H1 (cell line): ENCODE measurements around the gene UPB1. TPM values are rescaled to one million over a fixed set of nuclear protein-coding genes. Genes with fewer than 3 reads are reported as not detected.

ENCODE experiments used
- polyA plus RNA-seq, 7 experiments: library from polyadenylated mRNA; depleted of rRNA in 3 of 7; stranded (reverse) in 5 of 7; unstranded in 2 of 7; fragments of >200 nt in 5 of 7; fragments of 200-250 nt in 2 of 7; gene quantifications; 1 replicate in 5 of 7; 2 replicates in 1 of 7; 4 replicates in 1 of 7; pipeline versions ENCODE4 v1.2.1 to v1.2.3, GENCODE V29; 2011 to 2013; ENCODE audit warnings: missing spikeins in 2 of 7, mixed read lengths in 2 of 7
- total RNA-seq: library from RNA; stranded (reverse); fragmentation: NEBNext Ultra II Directional; extraction: Animal tissue kit (Norgen Biotek cat#: 25700); gene quantifications from 2 replicates; pipeline ENCODE4 v1.2.1, GENCODE V29; 2021

Gene UPB1
- total and polyA plus RNA-seq, 2 of the 8 experiments (the other 6 are each of a cell fraction or from before 2014, with no cell fraction given), result 0.09 TPM; not detected in 1

Other genes with a start within 250 kb of the UPB1 start
- gene SPECC1L, start 224.5 kb upstream of the UPB1 start, total RNA-seq, result 61.6 and 66.4 TPM in 2 replicates
- 15.7 and 16.4 TPM in 2 replicates for gene SPECC1L, start 224.5 kb upstream of the UPB1 start, polyA plus RNA-seq (2011; rRNA removed)
- gene ADORA2A, start 67.7 kb upstream of the UPB1 start, total RNA-seq, result 7.1 and 7.2 TPM in 2 replicates
- 20.3 and 22.1 TPM in 2 replicates for gene ADORA2A, start 67.7 kb upstream of the UPB1 start, polyA plus RNA-seq (2011; rRNA removed)
- gene GUCD1, start 59.8 kb downstream of the UPB1 start, total RNA-seq, result 74.3 and 85.2 TPM in 2 replicates
- gene GUCD1, start 59.8 kb downstream of the UPB1 start, polyA plus RNA-seq (2011; rRNA removed), result 128 and 135 TPM in 2 replicates
- 200 TPM in 2 replicates for gene SNRPD3, start 60.7 kb downstream of the UPB1 start, total RNA-seq
- 258 and 455 TPM in 2 replicates for gene SNRPD3, start 60.7 kb downstream of the UPB1 start, polyA plus RNA-seq (2011; rRNA removed)
- 10.9 and 12.2 TPM in 2 replicates for gene LRRC75B, start 97.7 kb downstream of the UPB1 start, total RNA-seq
- 26.6 and 39.0 TPM in 2 replicates for gene LRRC75B, start 97.7 kb downstream of the UPB1 start, polyA plus RNA-seq (2011; rRNA removed)
- gene GGT1, start 107.9 kb downstream of the UPB1 start, total RNA-seq, result 14.0 and 14.4 TPM in 2 replicates
- gene GGT1, start 107.9 kb downstream of the UPB1 start, polyA plus RNA-seq (2011; rRNA removed), result 29.2 and 44.8 TPM in 2 replicates